A549 (cell line): ENCODE results near the gene MAFF. TPM values are rescaled to one million over a fixed set of nuclear protein-coding genes. Genes with fewer than 3 reads are reported as not detected.

Source experiments
- ATAC-seq, 2 experiments: fragments of 200-7000 bp in 1 of 2; fragments of >200 bp in 1 of 2; cut with Nextera tagmentation in 1 of 2; cut with Tn5 transposase in 1 of 2; 3 replicates each; pipeline versions ENCODE4 v1.8.0 to v1.9.1; 2018 to 2020; ENCODE audit warnings: mild to moderate bottlenecking in 1 of 2, moderate library complexity in 1 of 2
- CTCF ChIA-PET: fragments of 300-600 bp; sonication (Branson Sonifier 250); formaldehyde crosslinking; extraction: SDS; loops from one replicate; lab custom pipeline; 2021; ENCODE audit warnings: antibody characterized with exemption, inconsistent platforms; lab: Yijun Ruan, JAX
- POLR2A ChIA-PET: fragments of 350-600 bp; formaldehyde crosslinking; extraction: SDS; loops from one replicate; lab custom pipeline; 2021; ENCODE audit warnings: antibody characterized with exemption, inconsistent platforms; lab: Yijun Ruan, JAX
- DNase-seq, 2 experiments: peaks; one replicate each; pipeline versions ENCODE4 v3.0.0 to v3.0.0-alpha.2; 2011 to 2016; ENCODE audit warnings: low read depth in 1 of 2, low spot score in 1 of 2
- FAIRE-seq: peaks from 2 replicates; lab custom pipeline; 2011; peaks lifted over from hg19 to GRCh38; lab: Jason Lieb, UNC
- H3K27ac ChIP-seq, 2 experiments: fragments of >200 bp; sonication (Bioruptor Twin); formaldehyde crosslinking; 3 replicates each; pipeline ENCODE4 v1.5.1; 2016 to 2017
- H3K4me1 ChIP-seq: fragments of >200 bp; sonication (Bioruptor Twin); formaldehyde crosslinking; 3 replicates; pipeline ENCODE4 v1.6.1; 2016
- H3K4me2 ChIP-seq: fragments of >200 bp; sonication (Bioruptor Twin); formaldehyde crosslinking; 3 replicates; pipeline ENCODE4 v1.6.1; 2016
- H3K4me3 ChIP-seq: fragments of >200 bp; sonication (Bioruptor Twin); formaldehyde crosslinking; 3 replicates; pipeline ENCODE4 v1.5.1; 2016
- H3K9me3 ChIP-seq: fragments of >200 bp; sonication (Bioruptor Twin); formaldehyde crosslinking; 3 replicates; pipeline ENCODE4 v1.6.1; 2016
- CBX2 ChIP-seq: fragments of 200-600 bp; sonication (generic); IDR thresholded peaks from 2 replicates; pipeline ENCODE4 v1.6.1; 2016; ENCODE audit warnings: low read depth, mild to moderate bottlenecking, borderline replicate concordance
- E2F6 ChIP-seq: IDR thresholded peaks from 2 replicates; pipeline ENCODE4 v1.6.1; 2012; ENCODE audit warnings: low read depth, borderline replicate concordance
- ELK1 ChIP-seq: fragments of 150-350 bp; IDR thresholded peaks from 2 replicates; pipeline ENCODE4 v1.6.1; 2014; ENCODE audit warnings: low read depth, mild to moderate bottlenecking, low read length
- EP300 ChIP-seq, 2 experiments: fragments of >200 bp; sonication (Bioruptor Twin); formaldehyde crosslinking; IDR thresholded peaks; 2 replicates in 1 of 2; 3 replicates in 1 of 2; pipeline ENCODE4 v1.6.1; 2016 to 2017
- FOSL2 ChIP-seq, 2 experiments: fragments of 450-650 bp in 1 of 2; fragments of >200 bp in 1 of 2; sonication (Bioruptor Twin) in 1 of 2; formaldehyde crosslinking; IDR thresholded peaks; 2 replicates each; pipeline versions ENCODE4 v1.5.0 to v1.6.1; 2016 to 2020; ENCODE audit warnings: mild to moderate bottlenecking in 1 of 2, moderate library complexity in 1 of 2
- FOXS1 ChIP-seq: fragments of 250-450 bp; sonication (Bioruptor Pico); IDR thresholded peaks from 2 replicates; pipeline ENCODE4 v1.5.0; 2020; ENCODE audit warnings: mild to moderate bottlenecking, moderate library complexity
- HES2 ChIP-seq: fragments of >200 bp; sonication (Bioruptor Twin); formaldehyde crosslinking; IDR thresholded peaks from 2 replicates; pipeline ENCODE4 v1.6.1; 2016
- HOXA7 ChIP-seq: fragments of 250-450 bp; sonication (Bioruptor Pico); IDR thresholded peaks from 2 replicates; pipeline ENCODE4 v1.5.0; 2020; ENCODE audit warnings: mild to moderate bottlenecking, moderate library complexity
- HOXB5 ChIP-seq: fragments of 250-450 bp; sonication (Bioruptor Pico); IDR thresholded peaks from 2 replicates; pipeline ENCODE4 v1.5.0; 2020; ENCODE audit warnings: mild to moderate bottlenecking, moderate library complexity
- MAFK ChIP-seq: fragments of 450-650 bp; IDR thresholded peaks from 2 replicates; pipeline ENCODE4 v1.6.1; 2014; ENCODE audit not compliant: partially characterized antibody
- MAZ ChIP-seq: fragments of 150-350 bp; IDR thresholded peaks from 2 replicates; pipeline ENCODE4 v1.6.1; 2014; ENCODE audit warnings: antibody characterized with exemption, low read depth, low read length, borderline replicate concordance
- NFE2L2 ChIP-seq: fragments of 150-350 bp; conservative IDR thresholded peaks from 2 replicates; pipeline ENCODE4 v1.6.1; 2014; ENCODE audit warnings: low read length
- NR3C1 ChIP-seq: fragments of >200 bp; sonication (Bioruptor Twin); formaldehyde crosslinking; IDR thresholded peaks from 3 replicates; pipeline ENCODE4 v1.6.1; 2017
- PBX3 ChIP-seq: IDR thresholded peaks from 2 replicates; pipeline ENCODE4 v1.6.1; 2012
- PHF8 ChIP-seq: fragments of 200-600 bp; sonication (generic); IDR thresholded peaks from 2 replicates; pipeline ENCODE4 v1.6.1; 2016; ENCODE audit warnings: low read depth, mild to moderate bottlenecking, antibody characterized with exemption, moderate library complexity, borderline replicate concordance
- POLR2A ChIP-seq: IDR thresholded peaks from 2 replicates; pipeline ENCODE4 v1.6.1; 2012; ENCODE audit warnings: mild to moderate bottlenecking, low read length
- SMC3 ChIP-seq: fragments of >200 bp; sonication (Bioruptor Twin); formaldehyde crosslinking; IDR thresholded peaks from 3 replicates; pipeline ENCODE4 v1.6.1; 2018; ENCODE audit warnings: inconsistent platforms
- ZSCAN20 ChIP-seq: fragments of 250-450 bp; sonication (Bioruptor Pico); IDR thresholded peaks from 2 replicates; pipeline ENCODE4 v1.8.0; 2022; ENCODE audit warnings: mild to moderate bottlenecking, moderate library complexity
- WGBS: methylation state at CpG from one replicate; pipeline ENCODE4 v1.1.6; 2017; ENCODE audit errors: missing lambda C conversion rate; 5-methylcytosine and 5-hydroxymethylcytosine counted together
- polyA plus RNA-seq, 4 experiments: library from polyadenylated mRNA; depleted of rRNA in 3 of 4; stranded (reverse); fragments of >200 nt; fragmentation: RNase III in 1 of 4; extraction: RNeasy Plus Mini Kit Qiagen cat#74134 plus additional on column Dnase treatment in 1 of 4; gene quantifications; 2 replicates in 3 of 4; 3 replicates in 1 of 4; pipeline ENCODE4 v1.2.3, GENCODE V29; 2011 to 2017

MAFF gene
- polyA plus RNA-seq, 2 of the 4 experiments (the other 2 are of a cell fraction) = 3.2 to 4.0 TPM

- no peak overlapping the region for H3K4me3 ChIP-seq
- H3K4me2 ChIP-seq = peak overlapping the region; percentile 61
- FAIRE-seq (no peak), DNase-seq (peak; percentile 47 to 73), ATAC-seq (peak; percentile 77 to 87)
- peak overlapping the region; percentile 75 to 89 for H3K27ac ChIP-seq
- peaks cover 49% of the 10 kb centered on the region for H3K4me1 ChIP-seq
- 6% methylated on average over 6 of the region's 6 CpGs for WGBS
- H3K9me3 ChIP-seq = no peaks in the 10 kb centered on the region
- POLR2A ChIA-PET = no interaction called here
- CTCF ChIA-PET = no interaction called here
- peak; percentile 78 for TF ChIP-seq MAFK
- no peak for TF ChIP-seq HOXB5
- no peak for TF ChIP-seq FOSL2 (IDR thresholded peaks at IDR 0.05)
- 0 out of 2 replicates have a peak, but pooled peaks have one; percentile 38 for TF ChIP-seq FOSL2 (CRISPR knock-in tag; IDR thresholded peaks at IDR 0.05)
Observed at GRCh38 chr22:38240734-38241252, 39.0 kb downstream of the MAFF start.

- 44% methylated on average over 10 of the region's 20 CpGs for WGBS
- FAIRE-seq (no peak), ATAC-seq (peak in 1 of 2 experiments; percentile 39; a peak in 3 of 6 replicates)
Observed at GRCh38 chr22:38243007-38243765, 41.4 kb downstream of the MAFF start.

GRCh38 chr22:38244106-38244505, 42.3 kb downstream of the MAFF start:
- Histone ChIP-seq H3K4me2 (no peak overlapping the region), H3K27ac (no peak overlapping the region)
- no peak for DNase-seq
- no peak for TF ChIP-seq CBX2
- no peak for TF ChIP-seq MAFK
- no peak for TF ChIP-seq NFE2L2
- no peak for TF ChIP-seq EP300 (IDR thresholded peaks at IDR 0.05)
- TF ChIP-seq ELK1 = no peak
- TF ChIP-seq, all 56 proteins: peak for 0
- Histone ChIP-seq H3K4me3 (no peak overlapping the region), H3K4me1 (peaks cover 41% of the 10 kb centered on the region), H3K9me3 (no peaks in the 10 kb centered on the region)
- CTCF ChIA-PET = interaction anchor here (0.6 kb wide), 1 partner anchor 13 kb away, joined by 4 read pairs; no protein-coding TSS in a partner anchor
- ATAC-seq (no peak), FAIRE-seq (no peak)
- POLR2A ChIA-PET = no interaction called here
- WGBS = 75% methylated on average over 4 of the region's 4 CpGs

More at GRCh38 chr22:38243007-38243765, 41.4 kb downstream of the MAFF start:
- 0 out of 3 replicates have a peak overlapping the region, but pooled peaks have one; percentile 16 for H3K4me2 ChIP-seq
- peak overlapping the region; percentile 56 to 78; a peak in 5 of 6 replicates for H3K27ac ChIP-seq
- POLR2A ChIA-PET = no interaction called here
- no peak overlapping the region for H3K4me3 ChIP-seq
- peaks cover 49% of the 10 kb centered on the region for H3K4me1 ChIP-seq
- TF ChIP-seq HES2 (no peak), ZSCAN20 (CRISPR knock-in tag) (no peak), PBX3 (no peak), POLR2A (no peak), SMC3 (no peak), E2F6 (no peak), HOXA7 (no peak), MAZ (no peak), FOXS1 (CRISPR knock-in tag) (no peak), NR3C1 (no peak), PHF8 (no peak)
- CTCF ChIA-PET = no interaction called here
- DNase-seq = peak in 1 of 2 experiments; percentile 57
- no peaks in the 10 kb centered on the region for H3K9me3 ChIP-seq
